GM21367 (cell line): ENCODE data around the gene MOAP1.
"Not testable (repeated sequence)": the region's sequence is repeated elsewhere in the genome, so short reads cannot be mapped to it uniquely, and the experiment has no call there.

Experiments used
- ATAC-seq: cut with Tn5 transposase; IDR thresholded peaks from one replicate; pipeline ENCODE4 v1.9.1; 2021; ENCODE audit not compliant: unreplicated experiment

Gene MOAP1

GRCh38 chr14:93150227-93151208, 34.2 kb downstream of the MOAP1 start:
- no peak for ATAC-seq

- no peak for ATAC-seq
Observed at GRCh38 chr14:93148979-93149378, 35.7 kb downstream of the MOAP1 start.

- ATAC-seq = no peak
Observed at GRCh38 chr14:93146119-93146518, 38.6 kb downstream of the MOAP1 start.

GRCh38 chr14:93142854-93143652, 41.6 kb downstream of the MOAP1 start:
- ATAC-seq = no peak

- no peak for ATAC-seq
Observed at GRCh38 chr14:93137864-93138263, 46.8 kb downstream of the MOAP1 start.

GRCh38 chr14:93136508-93136907, 48.2 kb downstream of the MOAP1 start:
- not testable (repeated sequence) for ATAC-seq

- ATAC-seq = no peak
Observed at GRCh38 chr14:93136009-93136408, 48.7 kb downstream of the MOAP1 start.

- ATAC-seq = no peak
Observed at GRCh38 chr14:93135399-93135798, 49.3 kb downstream of the MOAP1 start.

- no peak for ATAC-seq
Observed at GRCh38 chr14:93133464-93133863, 51.2 kb downstream of the MOAP1 start.

- ATAC-seq = no peak
Observed at GRCh38 chr14:93132472-93133065, 52.1 kb downstream of the MOAP1 start.
